ENCODE data around the gene SP4. TPM values are rescaled to one million over a fixed set of nuclear protein-coding genes. Genes with fewer than 3 reads are reported as not detected.

Gene SP4
- total RNA-seq, 1 donor from 2014 or later, result 49.0 TPM

DNA sequence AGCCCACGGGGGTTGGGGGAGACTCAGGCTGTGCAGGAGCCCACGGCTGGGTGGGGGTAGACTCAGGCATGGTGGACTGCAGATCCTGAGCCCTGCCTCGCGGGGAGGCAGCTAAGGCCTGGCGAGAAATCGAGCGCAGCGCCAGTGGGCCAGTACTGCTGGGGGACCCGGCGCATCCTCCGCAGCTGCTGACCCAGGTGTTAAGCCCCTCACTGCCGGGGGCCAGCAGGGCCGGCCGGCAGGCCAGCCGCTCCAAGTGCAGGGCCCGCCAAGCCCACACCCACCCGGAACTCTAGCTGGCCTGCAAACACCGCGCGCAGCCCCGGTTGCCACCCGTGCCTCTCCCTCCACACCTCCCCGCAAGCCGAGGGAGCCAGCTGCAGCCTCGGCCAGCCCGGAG, 33.4 kb downstream of the SP4 start:
- Histone ChIP-seq H3K27ac (no peak overlapping the region), H3K9ac (no peak overlapping the region), H3K4me2 (no peak overlapping the region), H3K27me3 (no peaks in the 10 kb centered on the region), H3K4me1 (no peaks in the 10 kb centered on the region), H3K4me3 (no peak overlapping the region), H3K79me2 (ENCODE audit: low read depth) (peaks cover 29% of the 10 kb centered on the region), H3F3A (ENCODE audit: low read depth) (no peaks in the 10 kb centered on the region), H3K9me3 (ENCODE audit: low read depth) (peaks cover 5% of the 10 kb centered on the region), H2AFZ (replicated peaks) (no peak overlapping the region), H3K36me3 (no peaks in the 10 kb centered on the region), H4K20me1 (ENCODE audit: low read depth) (no peaks in the 10 kb centered on the region)
- H3K27ac Mint-ChIP-seq, result no peak overlapping the region
- no peak for DNase-seq (ENCODE audit: low spot score)
- H3K4me3 Mint-ChIP-seq, result no peak overlapping the region
- H3K36me3 Mint-ChIP-seq, result peaks cover 32% of the 10 kb centered on the region
- no peaks in the 10 kb centered on the region for H3K4me1 Mint-ChIP-seq
- H3K27me3 Mint-ChIP-seq (ENCODE audit: insufficient read depth, low read depth), result no peaks in the 10 kb centered on the region
- TF ChIP-seq EZH2 (IDR thresholded peaks at IDR 0.05) (no peak), EZH2phosphoT487 (IDR thresholded peaks at IDR 0.05) (no peak)
- TF ChIP-seq, protein P1, sequence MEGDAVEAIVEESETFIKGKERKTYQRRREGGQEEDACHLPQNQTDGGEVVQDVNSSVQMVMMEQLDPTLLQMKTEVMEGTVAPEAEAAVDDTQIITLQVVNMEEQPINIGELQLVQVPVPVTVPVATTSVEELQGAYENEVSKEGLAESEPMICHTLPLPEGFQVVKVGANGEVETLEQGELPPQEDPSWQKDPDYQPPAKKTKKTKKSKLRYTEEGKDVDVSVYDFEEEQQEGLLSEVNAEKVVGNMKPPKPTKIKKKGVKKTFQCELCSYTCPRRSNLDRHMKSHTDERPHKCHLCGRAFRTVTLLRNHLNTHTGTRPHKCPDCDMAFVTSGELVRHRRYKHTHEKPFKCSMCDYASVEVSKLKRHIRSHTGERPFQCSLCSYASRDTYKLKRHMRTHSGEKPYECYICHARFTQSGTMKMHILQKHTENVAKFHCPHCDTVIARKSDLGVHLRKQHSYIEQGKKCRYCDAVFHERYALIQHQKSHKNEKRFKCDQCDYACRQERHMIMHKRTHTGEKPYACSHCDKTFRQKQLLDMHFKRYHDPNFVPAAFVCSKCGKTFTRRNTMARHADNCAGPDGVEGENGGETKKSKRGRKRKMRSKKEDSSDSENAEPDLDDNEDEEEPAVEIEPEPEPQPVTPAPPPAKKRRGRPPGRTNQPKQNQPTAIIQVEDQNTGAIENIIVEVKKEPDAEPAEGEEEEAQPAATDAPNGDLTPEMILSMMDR (IDR thresholded peaks at IDR 0.05), result no peak
- peaks cover 24% of the 10 kb centered on the region for H3K9me3 Mint-ChIP-seq

DNA sequence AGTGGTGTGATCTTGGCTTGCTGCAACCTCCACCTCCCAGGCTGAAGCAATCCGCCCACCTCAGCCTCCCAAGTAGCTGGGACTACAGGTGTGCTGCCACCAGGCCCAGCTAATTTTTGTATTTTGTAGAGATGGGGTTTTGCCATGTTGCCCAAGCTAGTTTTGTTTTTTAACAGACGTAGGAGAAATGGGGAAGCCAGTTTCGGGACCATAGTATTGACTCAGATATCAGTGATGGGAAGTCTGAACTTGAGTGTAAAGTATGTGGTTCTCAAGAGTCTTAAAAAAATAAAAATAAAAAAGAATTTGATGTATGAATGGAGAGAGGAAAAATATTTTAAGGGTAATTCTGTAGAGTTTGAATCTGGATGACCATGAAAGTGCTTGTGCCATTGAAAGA, 34.2 kb downstream of the SP4 start:
- Mint-ChIP-seq H3K4me3 (no peak overlapping the region), H3K4me1 (no peaks in the 10 kb centered on the region), H3K27me3 (ENCODE audit: insufficient read depth, low read depth) (no peaks in the 10 kb centered on the region), H3K27ac (no peak overlapping the region), H3K9me3 (peaks cover 18% of the 10 kb centered on the region), H3K36me3 (peaks cover 31% of the 10 kb centered on the region)
- Histone ChIP-seq H3F3A (ENCODE audit: low read depth) (no peaks in the 10 kb centered on the region), H3K4me3 (no peak overlapping the region), H4K20me1 (ENCODE audit: low read depth) (no peaks in the 10 kb centered on the region), H3K27ac (no peak overlapping the region), H3K4me1 (no peaks in the 10 kb centered on the region), H2AFZ (replicated peaks) (no peak overlapping the region), H3K4me2 (no peak overlapping the region), H3K36me3 (no peaks in the 10 kb centered on the region), H3K9ac (no peak overlapping the region), H3K79me2 (ENCODE audit: low read depth) (peaks cover 30% of the 10 kb centered on the region), H3K9me3 (ENCODE audit: low read depth) (peaks cover 5% of the 10 kb centered on the region), H3K27me3 (no peaks in the 10 kb centered on the region)
- TF ChIP-seq EZH2phosphoT487 (IDR thresholded peaks at IDR 0.05) (no peak), EZH2 (IDR thresholded peaks at IDR 0.05) (no peak)
- TF ChIP-seq, protein P1 (IDR thresholded peaks at IDR 0.05), result no peak
- no peak for DNase-seq (ENCODE audit: low spot score)

DNA sequence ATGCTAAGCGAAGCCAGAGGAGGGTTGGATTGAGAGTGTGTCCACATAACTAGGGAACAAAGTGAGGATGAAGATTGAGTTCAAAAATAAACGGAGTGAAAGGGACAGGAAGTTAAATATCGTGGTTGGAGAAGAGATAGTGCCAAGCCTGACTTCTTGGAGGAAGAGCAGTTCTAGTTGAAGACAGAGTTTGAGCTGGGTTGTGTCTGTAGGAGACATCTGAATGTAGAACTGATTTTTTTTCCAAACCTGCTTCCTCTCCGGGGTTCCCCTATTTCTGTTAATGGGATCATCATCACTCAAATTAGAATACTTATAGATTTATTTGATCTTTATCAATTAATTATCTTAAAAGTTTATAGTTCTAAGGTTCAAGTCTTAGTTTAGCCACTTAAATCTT, 35.6 kb downstream of the SP4 start:
- Mint-ChIP-seq H3K9me3 (peaks cover 17% of the 10 kb centered on the region), H3K4me3 (no peak overlapping the region), H3K27me3 (ENCODE audit: insufficient read depth, low read depth) (no peaks in the 10 kb centered on the region), H3K4me1 (no peaks in the 10 kb centered on the region), H3K27ac (no peak overlapping the region), H3K36me3 (peaks cover 28% of the 10 kb centered on the region)
- no peaks in the 10 kb centered on the region for H3K36me3 ChIP-seq
- H4K20me1 ChIP-seq (ENCODE audit: low read depth), result no peaks in the 10 kb centered on the region
- no peak overlapping the region for H3K27ac ChIP-seq
- H3K4me2 ChIP-seq, result no peak overlapping the region
- no peaks in the 10 kb centered on the region for H3K9me3 ChIP-seq (ENCODE audit: low read depth)
- no peak for TF ChIP-seq EZH2phosphoT487 (IDR thresholded peaks at IDR 0.05)
- no peak for TF ChIP-seq EZH2 (IDR thresholded peaks at IDR 0.05)
- TF ChIP-seq, protein P1 (IDR thresholded peaks at IDR 0.05), result no peak
- peaks cover 34% of the 10 kb centered on the region for H3K79me2 ChIP-seq (ENCODE audit: low read depth)
- no peak overlapping the region for H3K4me3 ChIP-seq
- no peaks in the 10 kb centered on the region for H3K27me3 ChIP-seq
- no peak for DNase-seq (ENCODE audit: low spot score)
- no peaks in the 10 kb centered on the region for H3F3A ChIP-seq (ENCODE audit: low read depth)
- H2AFZ ChIP-seq (replicated peaks), result no peak overlapping the region
- H3K4me1 ChIP-seq, result no peaks in the 10 kb centered on the region
- H3K9ac ChIP-seq, result no peak overlapping the region

Data from neural progenitor cell (in vitro differentiated cells).